Measurements from ENCODE around the gene TRIM14.

Gene TRIM14

GRCh38 chr9:98069551-98069950, 49.5 kb downstream of the TRIM14 start:
- no peak for ATAC-seq
- no peak for TF ChIP-seq TOX (CRISPR knock-in tag; IDR thresholded peaks at IDR 0.05; ENCODE audit: borderline replicate concordance)
- TF ChIP-seq ZNF8 (CRISPR knock-in tag; IDR thresholded peaks at IDR 0.05), result no peak
- no peak for TF ChIP-seq ESRRG (CRISPR knock-in tag; IDR thresholded peaks at IDR 0.05)
- TF ChIP-seq TCF4 (CRISPR knock-in tag; IDR thresholded peaks at IDR 0.05; ENCODE audit: borderline replicate concordance), result no peak

GRCh38 chr9:98067184-98067583, 51.8 kb downstream of the TRIM14 start:
- TF ChIP-seq ZNF70 (CRISPR knock-in tag; IDR thresholded peaks at IDR 0.05) (no peak), PPARA (CRISPR knock-in tag; IDR thresholded peaks at IDR 0.05; ENCODE audit: borderline replicate concordance) (no peak), GLIS3 (CRISPR knock-in tag; IDR thresholded peaks at IDR 0.05) (no peak), ZNF8 (CRISPR knock-in tag; IDR thresholded peaks at IDR 0.05) (no peak), ZC3H10 (CRISPR knock-in tag; IDR thresholded peaks at IDR 0.05) (no peak), TCF4 (CRISPR knock-in tag; IDR thresholded peaks at IDR 0.05; ENCODE audit: borderline replicate concordance) (no peak), CSRNP3 (CRISPR knock-in tag; IDR thresholded peaks at IDR 0.05) (no peak), ISL1 (CRISPR knock-in tag; IDR thresholded peaks at IDR 0.05) (no peak)
- ATAC-seq, result no peak

GRCh38 chr9:98066235-98066634, 52.8 kb downstream of the TRIM14 start:
- ATAC-seq, result no peak
- TF ChIP-seq ZNF565 (CRISPR knock-in tag; conservative IDR thresholded peaks at IDR 0.05; ENCODE audit: low read depth) (no peak), BACH2 (CRISPR knock-in tag; IDR thresholded peaks at IDR 0.05; ENCODE audit: borderline replicate concordance) (no peak), RARB (CRISPR knock-in tag; IDR thresholded peaks at IDR 0.05) (no peak), ARNTL (CRISPR knock-in tag; IDR thresholded peaks at IDR 0.05; ENCODE audit: borderline replicate concordance, low read depth) (no peak), ISL1 (CRISPR knock-in tag; IDR thresholded peaks at IDR 0.05) (no peak), ZNF8 (CRISPR knock-in tag; IDR thresholded peaks at IDR 0.05) (no peak), CSRNP3 (CRISPR knock-in tag; IDR thresholded peaks at IDR 0.05) (no peak), PPARA (CRISPR knock-in tag; IDR thresholded peaks at IDR 0.05; ENCODE audit: borderline replicate concordance) (no peak), ZC3H10 (CRISPR knock-in tag; IDR thresholded peaks at IDR 0.05) (no peak), ZFP3 (CRISPR knock-in tag; IDR thresholded peaks at IDR 0.05) (no peak), ZFP30 (CRISPR knock-in tag; IDR thresholded peaks at IDR 0.05) (no peak), OSR1 (CRISPR knock-in tag; IDR thresholded peaks at IDR 0.05) (no peak), SNAI2 (CRISPR knock-in tag; IDR thresholded peaks at IDR 0.05) (no peak)

GRCh38 chr9:98064623-98065392, 54.2 kb downstream of the TRIM14 start:
- no peak for TF ChIP-seq POU6F1 (CRISPR knock-in tag; IDR thresholded peaks at IDR 0.05; ENCODE audit: borderline replicate concordance, low read depth)
- TF ChIP-seq ESRRG (CRISPR knock-in tag; IDR thresholded peaks at IDR 0.05), result no peak
- TF ChIP-seq ZNF8 (CRISPR knock-in tag; IDR thresholded peaks at IDR 0.05), result no peak
- ATAC-seq, result no peak

GRCh38 chr9:98062161-98062560, 56.9 kb downstream of the TRIM14 start:
- no peak for TF ChIP-seq PPARA (CRISPR knock-in tag; IDR thresholded peaks at IDR 0.05; ENCODE audit: borderline replicate concordance)
- no peak for TF ChIP-seq ZNF8 (CRISPR knock-in tag; IDR thresholded peaks at IDR 0.05)
- no peak for TF ChIP-seq ZC3H10 (CRISPR knock-in tag; IDR thresholded peaks at IDR 0.05)
- TF ChIP-seq ZNF565 (CRISPR knock-in tag; conservative IDR thresholded peaks at IDR 0.05; ENCODE audit: low read depth), result no peak
- TF ChIP-seq TSHZ2 (CRISPR knock-in tag; IDR thresholded peaks at IDR 0.05), result no peak
- TF ChIP-seq ISL1 (CRISPR knock-in tag; IDR thresholded peaks at IDR 0.05), result no peak
- TF ChIP-seq CSRNP3 (CRISPR knock-in tag; IDR thresholded peaks at IDR 0.05), result no peak
- TF ChIP-seq ZFP30 (CRISPR knock-in tag; IDR thresholded peaks at IDR 0.05), result no peak
- ATAC-seq, result no peak
